D721Med (cell line): ENCODE data around the gene TBPL1.

Source experiments
- DNase-seq: peaks from one replicate; pipeline ENCODE4 v3.0.0; 2011; ENCODE audit warnings: low spot score; ENCODE audit not compliant: insufficient read length
- FAIRE-seq: peaks from 2 replicates; lab custom pipeline; 2011; peaks lifted over from hg19 to GRCh38; lab: Jason Lieb, UNC
- TF ChIP-seq, protein P1 (sequence below): IDR thresholded peaks from 2 replicates; pipeline ENCODE4 v1.5.1; 2012; ENCODE audit warnings: mild to moderate bottlenecking, control low read depth; ENCODE audit not compliant: insufficient read depth; ENCODE audit errors: missing control alignments

TBPL1 gene

DNA sequence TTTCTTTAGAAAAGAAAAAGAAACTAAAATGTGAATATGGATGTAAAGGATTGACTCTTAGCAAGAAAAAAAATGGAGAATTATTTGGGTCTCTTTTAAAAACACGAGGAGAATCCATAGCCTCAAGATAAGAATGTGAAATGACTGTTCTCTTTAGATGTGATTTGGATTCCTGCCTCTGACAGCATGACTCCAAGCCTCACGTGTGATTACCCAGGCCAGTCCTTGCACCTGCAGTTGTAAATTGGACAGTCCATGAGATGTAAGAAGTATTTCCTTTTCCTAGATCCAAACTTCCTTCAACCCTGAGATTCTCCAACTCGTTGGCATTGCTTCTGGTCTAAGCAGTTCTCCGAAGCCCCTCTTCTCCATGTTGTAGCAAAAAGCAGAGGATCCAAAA, 67.5 kb downstream of the TBPL1 start:
- TF ChIP-seq, protein P1, sequence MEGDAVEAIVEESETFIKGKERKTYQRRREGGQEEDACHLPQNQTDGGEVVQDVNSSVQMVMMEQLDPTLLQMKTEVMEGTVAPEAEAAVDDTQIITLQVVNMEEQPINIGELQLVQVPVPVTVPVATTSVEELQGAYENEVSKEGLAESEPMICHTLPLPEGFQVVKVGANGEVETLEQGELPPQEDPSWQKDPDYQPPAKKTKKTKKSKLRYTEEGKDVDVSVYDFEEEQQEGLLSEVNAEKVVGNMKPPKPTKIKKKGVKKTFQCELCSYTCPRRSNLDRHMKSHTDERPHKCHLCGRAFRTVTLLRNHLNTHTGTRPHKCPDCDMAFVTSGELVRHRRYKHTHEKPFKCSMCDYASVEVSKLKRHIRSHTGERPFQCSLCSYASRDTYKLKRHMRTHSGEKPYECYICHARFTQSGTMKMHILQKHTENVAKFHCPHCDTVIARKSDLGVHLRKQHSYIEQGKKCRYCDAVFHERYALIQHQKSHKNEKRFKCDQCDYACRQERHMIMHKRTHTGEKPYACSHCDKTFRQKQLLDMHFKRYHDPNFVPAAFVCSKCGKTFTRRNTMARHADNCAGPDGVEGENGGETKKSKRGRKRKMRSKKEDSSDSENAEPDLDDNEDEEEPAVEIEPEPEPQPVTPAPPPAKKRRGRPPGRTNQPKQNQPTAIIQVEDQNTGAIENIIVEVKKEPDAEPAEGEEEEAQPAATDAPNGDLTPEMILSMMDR: no peak
- FAIRE-seq (no peak), DNase-seq (no peak)

DNA sequence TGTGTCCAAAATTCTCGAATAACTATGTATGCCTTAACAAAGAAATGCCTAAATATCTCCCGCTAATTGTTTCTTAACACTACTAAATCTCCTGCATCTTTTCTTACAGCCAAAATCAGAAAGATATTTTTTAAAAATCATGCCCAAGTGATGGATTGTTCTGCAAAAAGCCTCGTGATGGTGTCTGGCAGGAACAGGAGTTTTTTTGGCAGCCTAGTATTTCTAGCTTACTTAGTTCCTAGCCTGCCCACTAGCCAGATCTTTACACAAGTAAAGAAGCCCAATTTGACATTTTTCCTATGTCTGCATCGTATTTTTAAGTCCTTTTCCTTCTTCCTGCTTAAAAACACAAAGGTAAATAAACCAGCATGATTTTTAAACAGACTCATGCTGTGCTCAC, 67.9 kb downstream of the TBPL1 start:
- TF ChIP-seq, protein P1: no peak
- no peak for DNase-seq
- FAIRE-seq: no peak

DNA sequence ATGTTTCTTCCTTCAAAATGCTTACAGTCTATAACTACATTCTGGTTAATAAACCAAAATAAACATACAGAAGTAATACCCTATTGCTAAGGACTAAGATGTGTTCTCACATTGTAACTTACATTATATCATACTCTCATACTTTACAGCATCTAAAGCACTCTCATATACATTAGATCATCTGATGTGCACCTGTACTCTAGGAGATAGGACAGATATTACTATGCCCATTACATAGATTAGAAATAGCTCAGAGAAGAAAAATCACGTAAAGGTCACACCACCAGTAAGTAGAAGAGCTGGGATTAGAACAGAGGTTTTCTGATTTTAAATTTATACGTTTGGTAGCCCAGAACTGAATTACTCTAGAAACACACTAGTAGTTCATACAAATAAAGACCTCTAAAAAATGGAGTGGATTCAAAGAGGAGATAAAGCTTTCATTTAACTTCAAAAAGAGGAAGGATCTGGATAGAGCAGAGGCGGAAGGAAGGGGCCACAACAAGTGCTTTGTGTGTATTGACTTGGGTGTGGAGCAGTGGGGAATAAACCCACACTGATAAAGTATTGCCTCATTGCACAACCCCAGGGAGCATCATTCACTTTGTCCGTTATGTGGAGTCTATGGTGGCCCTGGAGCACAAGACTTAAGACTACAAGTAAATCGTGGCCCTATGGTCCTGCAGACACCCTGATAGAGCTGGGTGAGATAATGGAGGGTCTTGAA, 68.5 kb downstream of the TBPL1 start:
- DNase-seq: no peak
- no peak for FAIRE-seq
- TF ChIP-seq, protein P1: no peak

DNA sequence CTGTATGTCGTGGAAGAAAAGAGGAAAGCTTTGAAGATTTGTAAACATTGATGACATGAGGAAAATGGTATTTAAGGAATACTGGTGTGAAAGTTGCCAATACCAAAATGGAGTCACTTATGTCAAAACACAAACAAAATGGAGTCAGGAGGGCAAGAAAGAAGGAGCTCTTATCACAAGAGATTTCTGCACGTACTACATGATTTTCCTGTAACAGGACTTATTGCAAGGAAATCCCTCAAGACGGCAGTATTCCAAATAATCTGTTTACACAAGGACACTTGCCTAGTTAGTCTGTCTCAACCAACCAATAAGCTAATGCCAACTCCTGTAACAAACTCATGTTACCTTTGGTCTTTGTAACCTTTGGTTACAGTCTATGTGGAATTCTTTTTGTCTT, 69.6 kb downstream of the TBPL1 start:
- DNase-seq (no peak), FAIRE-seq (no peak)
- TF ChIP-seq, protein P1: no peak

DNA sequence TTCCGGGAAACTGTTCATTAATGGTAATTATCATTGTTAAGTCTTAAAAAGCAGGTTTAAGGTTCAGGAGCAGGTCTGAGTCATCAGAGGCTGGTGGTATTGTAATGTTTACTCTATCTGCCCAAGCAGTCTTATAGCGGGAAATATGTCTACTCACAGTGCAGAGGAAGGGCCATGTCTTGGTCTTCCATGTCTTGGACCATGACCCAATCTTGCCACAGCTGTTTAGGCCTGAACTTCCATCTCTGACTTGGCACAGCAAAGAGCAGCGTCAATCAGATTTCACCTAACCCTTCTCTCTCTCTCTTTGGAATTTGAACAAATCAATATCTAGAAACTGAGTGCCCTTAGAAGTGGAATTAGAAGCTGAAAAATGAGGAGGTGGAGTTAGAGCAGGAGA, 73.6 kb downstream of the TBPL1 start:
- TF ChIP-seq, protein P1: no peak
- DNase-seq (no peak), FAIRE-seq (no peak)

DNA sequence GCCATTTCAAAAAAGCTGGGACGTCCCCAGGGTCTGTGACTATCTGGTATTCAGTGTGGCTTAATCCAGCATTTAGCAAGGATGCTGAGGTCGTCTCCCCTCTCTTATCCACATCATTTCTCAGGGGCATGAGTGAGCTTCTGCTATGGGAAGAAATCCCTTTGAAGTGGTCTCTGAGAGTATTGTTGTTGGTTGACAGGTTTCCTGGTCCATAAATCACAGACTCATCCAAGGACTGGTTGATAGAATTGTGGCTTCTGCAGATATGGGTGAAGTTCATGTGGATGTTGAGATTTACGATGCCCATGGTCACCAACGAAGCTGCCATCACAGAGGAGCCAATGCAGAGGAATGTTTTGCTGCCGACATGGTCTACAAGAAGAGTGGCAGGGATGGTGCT, 75.4 kb downstream of the TBPL1 start:
- FAIRE-seq (no peak), DNase-seq (no peak)
- TF ChIP-seq, protein P1: no peak
